ENCODE measurements around the gene THEMIS2.

Gene THEMIS2

DNA sequence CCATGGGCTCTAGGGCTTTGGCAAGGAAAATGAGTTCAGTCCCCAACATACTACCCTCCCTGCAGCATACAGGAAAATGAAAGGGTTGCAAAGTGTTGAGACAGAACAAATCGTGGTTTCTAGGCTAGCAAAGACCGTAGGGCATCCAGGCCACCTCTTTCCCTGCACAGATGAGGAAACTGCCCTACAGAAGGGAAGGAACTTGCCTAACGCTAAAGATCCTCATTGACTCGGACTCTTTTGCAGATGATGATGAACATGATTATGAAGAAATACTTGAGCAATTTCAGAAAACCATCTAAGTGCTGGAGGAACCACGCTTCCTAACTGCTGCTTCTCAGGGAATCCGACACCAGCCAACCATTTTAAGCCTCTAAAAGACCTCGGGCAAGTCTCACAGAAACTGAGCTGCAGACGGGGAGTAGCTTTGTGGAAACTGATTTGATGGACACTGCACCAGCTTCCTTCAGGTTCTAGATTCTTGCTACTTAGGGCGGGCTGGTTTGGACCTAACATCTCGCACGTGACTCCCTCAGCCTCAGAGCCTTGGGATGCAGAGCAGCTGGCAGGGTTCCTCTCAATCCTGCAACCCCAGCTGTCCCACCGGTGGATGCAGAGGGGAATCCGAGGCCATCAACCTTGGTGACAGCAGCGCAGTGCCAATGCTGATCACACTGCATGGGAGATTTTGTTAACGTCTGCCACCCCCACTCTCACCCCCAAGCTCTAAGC, 13.4 kb downstream of the THEMIS2 start:
- ATAC-seq = no peak
- TF ChIP-seq GLIS3 (CRISPR knock-in tag; IDR thresholded peaks at IDR 0.05) = no peak
- TF ChIP-seq ZFP30 (CRISPR knock-in tag; IDR thresholded peaks at IDR 0.05) = no peak
- no peak for TF ChIP-seq CREB5 (CRISPR knock-in tag; IDR thresholded peaks at IDR 0.05; ENCODE audit: low read depth)
- TF ChIP-seq PATZ1 (CRISPR knock-in tag; IDR thresholded peaks at IDR 0.05; ENCODE audit: borderline replicate concordance) = no peak
- no peak for TF ChIP-seq PPARA (CRISPR knock-in tag; IDR thresholded peaks at IDR 0.05; ENCODE audit: borderline replicate concordance)
- no peak for TF ChIP-seq TCF4 (CRISPR knock-in tag; IDR thresholded peaks at IDR 0.05; ENCODE audit: borderline replicate concordance)
- no peak for TF ChIP-seq ZFP3 (CRISPR knock-in tag; IDR thresholded peaks at IDR 0.05)
- TF ChIP-seq RARB (CRISPR knock-in tag; IDR thresholded peaks at IDR 0.05) = no peak
- TF ChIP-seq ZNF70 (CRISPR knock-in tag; IDR thresholded peaks at IDR 0.05) = no peak
- no peak for TF ChIP-seq CSRNP3 (CRISPR knock-in tag; IDR thresholded peaks at IDR 0.05)
- no peak for TF ChIP-seq TSHZ2 (CRISPR knock-in tag; IDR thresholded peaks at IDR 0.05)
- TF ChIP-seq ARNTL (CRISPR knock-in tag; IDR thresholded peaks at IDR 0.05; ENCODE audit: borderline replicate concordance, low read depth) = no peak

- TF ChIP-seq ZNF70 (CRISPR knock-in tag; IDR thresholded peaks at IDR 0.05) (no peak), PATZ1 (CRISPR knock-in tag; IDR thresholded peaks at IDR 0.05; ENCODE audit: borderline replicate concordance) (no peak), OSR1 (CRISPR knock-in tag; IDR thresholded peaks at IDR 0.05) (no peak), RARB (CRISPR knock-in tag; IDR thresholded peaks at IDR 0.05) (no peak), CSDC2 (CRISPR knock-in tag; IDR thresholded peaks at IDR 0.05) (no peak), ARNTL (CRISPR knock-in tag; IDR thresholded peaks at IDR 0.05; ENCODE audit: borderline replicate concordance, low read depth) (no peak), ZNF565 (CRISPR knock-in tag; conservative IDR thresholded peaks at IDR 0.05; ENCODE audit: low read depth) (no peak), TOX (CRISPR knock-in tag; IDR thresholded peaks at IDR 0.05; ENCODE audit: borderline replicate concordance) (no peak), ZC3H10 (CRISPR knock-in tag; IDR thresholded peaks at IDR 0.05) (no peak), ISL1 (CRISPR knock-in tag; IDR thresholded peaks at IDR 0.05) (no peak), ZNF8 (CRISPR knock-in tag; IDR thresholded peaks at IDR 0.05) (no peak), SNAI2 (CRISPR knock-in tag; IDR thresholded peaks at IDR 0.05) (no peak), CREB5 (CRISPR knock-in tag; IDR thresholded peaks at IDR 0.05; ENCODE audit: low read depth) (no peak), CSRNP3 (CRISPR knock-in tag; IDR thresholded peaks at IDR 0.05) (no peak), PPARA (CRISPR knock-in tag; IDR thresholded peaks at IDR 0.05; ENCODE audit: borderline replicate concordance) (no peak), POU6F1 (CRISPR knock-in tag; IDR thresholded peaks at IDR 0.05; ENCODE audit: borderline replicate concordance, low read depth) (no peak)
- ATAC-seq = no peak
Observed at GRCh38 chr1:27886353-27886679, 14.0 kb downstream of the THEMIS2 start.
